ENCODE measurements around the gene EIF6.
"Not testable (repeated sequence)": the region's sequence is repeated elsewhere in the genome, so short reads cannot be mapped to it uniquely, and the experiment has no call there.

The EIF6 gene

DNA sequence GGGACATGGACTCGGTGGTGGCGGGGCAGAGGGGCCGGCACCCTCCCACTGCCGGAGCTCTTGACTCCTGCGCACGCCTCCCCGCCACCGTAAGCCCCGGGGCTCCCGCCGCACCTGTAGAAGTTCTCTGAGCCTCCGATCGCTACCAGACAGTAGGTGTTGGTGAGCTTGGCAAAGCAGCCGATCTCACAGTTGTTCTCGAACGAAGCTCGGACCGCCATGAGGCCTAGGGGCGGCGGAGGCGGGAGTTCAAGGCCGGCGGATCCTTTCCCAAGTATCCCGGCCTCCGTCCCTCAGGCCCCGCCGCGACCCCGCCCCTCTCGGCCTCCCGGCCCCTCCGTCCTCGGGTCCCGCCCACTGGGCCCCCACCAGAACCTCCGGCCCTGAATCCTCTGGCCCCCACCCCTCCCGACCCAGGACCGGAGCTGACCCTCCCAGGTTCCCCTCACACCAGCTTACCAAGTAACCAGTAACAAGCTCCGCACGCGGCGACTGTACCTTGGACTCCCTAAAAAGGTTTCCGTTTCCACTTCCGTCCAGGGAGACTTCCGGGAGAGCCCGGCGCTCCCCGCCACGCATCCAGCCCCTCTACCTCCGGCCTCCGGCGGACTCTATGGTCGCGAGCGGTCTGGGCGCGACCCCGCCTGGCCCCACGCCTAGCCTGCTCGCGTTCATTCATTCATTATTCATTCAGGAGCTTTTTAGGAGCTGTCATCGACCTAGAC lies at the start of gene EIF6:
Gene EIF6, minus strand, starts transcription at position 506 of the 725 bp plus-strand sequence. Its CDS starts 285 bp downstream, at position 221.
- DNase-seq, result peak; percentile 67

DNA sequence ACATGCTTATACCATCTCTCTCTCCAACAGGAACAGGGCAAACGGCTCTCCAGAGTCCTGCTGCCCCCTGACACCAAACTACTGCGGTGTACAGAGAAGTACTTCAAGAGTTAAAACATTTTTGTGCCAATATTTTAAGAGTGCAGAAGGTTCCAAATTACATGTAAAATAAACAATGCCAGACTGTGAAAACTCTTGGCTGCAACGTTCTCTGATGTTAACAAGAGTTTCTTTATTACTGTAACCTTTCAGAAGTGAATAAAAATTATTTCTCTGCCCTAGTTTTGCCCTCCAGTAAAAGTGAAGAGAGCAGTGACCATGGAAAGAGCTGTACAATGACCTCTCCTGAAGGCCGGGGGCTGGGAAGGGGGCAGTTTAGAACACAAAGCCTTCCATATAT lies 49.0 kb upstream of the EIF6 start:
- no peak for DNase-seq

GRCh38 chr20:35332540-35333200 lies 48.1 kb upstream of the EIF6 start:
- DNase-seq, result no peak

DNA sequence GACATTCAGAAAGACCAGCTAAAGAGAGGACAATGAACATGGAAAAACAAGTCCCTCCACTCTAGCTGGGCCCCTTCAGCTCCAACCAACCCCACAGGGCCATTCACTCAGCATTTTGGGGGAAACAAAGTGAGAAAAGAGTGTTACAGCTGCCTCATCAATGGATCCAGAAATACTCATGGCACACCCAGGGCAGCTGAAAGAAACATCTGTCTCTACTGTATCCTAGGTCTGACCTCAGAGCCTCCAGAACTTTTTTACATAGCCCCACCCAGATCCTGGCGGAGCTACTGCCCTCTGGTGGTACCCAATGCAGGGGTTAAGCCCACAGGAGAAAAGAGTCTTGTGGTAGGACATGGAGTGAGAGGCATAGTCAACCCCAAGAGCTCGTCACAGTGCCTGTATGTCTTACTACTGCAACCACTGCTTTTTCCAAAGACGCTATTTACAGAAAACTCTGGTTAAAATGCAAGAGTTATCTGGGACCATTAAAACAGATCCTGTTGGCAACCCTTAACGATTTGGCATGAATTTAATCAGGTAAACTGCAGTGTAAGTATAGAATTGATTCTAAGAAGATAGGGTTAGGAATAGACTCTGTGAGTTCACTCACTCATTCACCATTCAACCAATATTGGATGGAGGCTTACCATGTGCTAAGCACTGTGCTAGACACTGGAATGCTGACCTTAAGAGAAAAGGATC lies 45.0 kb upstream of the EIF6 start:
- no peak for DNase-seq

DNA sequence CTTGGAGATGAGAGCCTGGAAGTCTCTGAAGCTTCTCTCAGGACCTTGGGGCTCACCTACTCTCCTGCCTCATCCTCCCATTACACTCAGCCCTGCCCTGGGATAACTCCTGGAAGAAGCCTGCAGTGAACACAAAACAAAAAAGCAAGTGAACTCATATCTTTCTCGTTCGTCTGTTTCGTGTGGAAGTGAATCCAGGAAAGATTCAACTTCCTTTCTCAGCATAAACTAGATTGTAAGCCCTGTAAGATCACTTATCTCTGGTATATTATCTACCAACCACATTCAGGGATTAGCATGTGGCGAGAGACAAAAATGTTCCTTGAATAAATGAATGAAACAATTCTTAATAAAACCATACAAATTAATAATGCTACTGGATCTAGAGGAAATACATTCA lies 44.1 kb upstream of the EIF6 start:
- DNase-seq, result no peak

DNA sequence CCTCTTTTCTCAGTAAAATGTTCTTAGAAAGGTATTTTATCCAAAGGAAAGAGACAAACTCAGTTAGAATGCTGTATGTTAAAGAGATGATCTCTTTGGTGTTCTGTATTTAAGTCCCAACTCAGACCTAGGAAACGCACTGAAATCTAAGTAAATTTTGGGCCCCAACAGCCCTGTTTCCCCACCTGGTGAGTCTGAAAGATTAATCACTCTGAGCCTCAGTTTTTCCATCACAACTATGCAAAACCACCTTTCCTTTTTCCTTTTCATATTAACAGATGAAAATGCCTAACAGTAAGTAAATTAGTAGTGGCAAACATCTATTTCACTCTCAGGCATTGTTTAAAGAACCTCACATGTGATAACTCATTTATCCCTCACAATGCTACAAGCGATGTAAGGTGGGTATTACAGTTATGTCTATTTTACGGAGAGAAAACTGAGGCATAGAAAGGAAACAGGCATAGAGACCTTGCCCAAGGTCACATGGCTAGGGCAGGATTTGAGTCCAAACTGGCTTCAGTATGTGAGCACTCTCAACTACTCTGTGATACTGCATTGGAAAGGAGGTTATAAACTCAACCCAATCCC lies 43.6 kb upstream of the EIF6 start:
- DNase-seq, result no peak

- no peak for DNase-seq
Observed at GRCh38 chr20:35327074-35327976, 42.8 kb upstream of the EIF6 start.

- no peak for DNase-seq
Observed at GRCh38 chr20:35326740-35327073, 42.1 kb upstream of the EIF6 start.

- DNase-seq, result no peak
Observed at GRCh38 chr20:35326021-35326739, 41.6 kb upstream of the EIF6 start.

DNA sequence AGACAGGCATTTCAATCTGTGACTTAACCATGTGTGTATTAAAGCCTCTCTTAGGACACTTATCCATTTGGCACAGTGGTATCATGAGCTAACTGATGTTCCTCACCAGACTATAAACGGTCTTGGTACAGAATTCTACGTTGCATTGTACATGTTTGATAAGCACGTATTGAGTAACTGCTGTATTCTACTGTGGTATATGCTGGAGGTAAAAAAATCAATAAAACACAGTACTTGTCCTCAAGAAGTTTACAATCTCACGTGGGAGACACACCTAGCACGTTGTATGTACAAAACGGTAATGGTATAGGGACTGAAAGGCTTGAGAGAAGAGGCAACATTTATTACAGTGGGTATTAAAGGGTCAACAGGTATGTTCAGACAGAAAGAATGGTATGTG lies 40.8 kb upstream of the EIF6 start:
- no peak for DNase-seq

GRCh38 chr20:35320396-35321126 lies 36.0 kb upstream of the EIF6 start:
- no peak for DNase-seq

GRCh38 chr20:35319871-35320197 lies 35.3 kb upstream of the EIF6 start:
- DNase-seq, result no peak

DNA sequence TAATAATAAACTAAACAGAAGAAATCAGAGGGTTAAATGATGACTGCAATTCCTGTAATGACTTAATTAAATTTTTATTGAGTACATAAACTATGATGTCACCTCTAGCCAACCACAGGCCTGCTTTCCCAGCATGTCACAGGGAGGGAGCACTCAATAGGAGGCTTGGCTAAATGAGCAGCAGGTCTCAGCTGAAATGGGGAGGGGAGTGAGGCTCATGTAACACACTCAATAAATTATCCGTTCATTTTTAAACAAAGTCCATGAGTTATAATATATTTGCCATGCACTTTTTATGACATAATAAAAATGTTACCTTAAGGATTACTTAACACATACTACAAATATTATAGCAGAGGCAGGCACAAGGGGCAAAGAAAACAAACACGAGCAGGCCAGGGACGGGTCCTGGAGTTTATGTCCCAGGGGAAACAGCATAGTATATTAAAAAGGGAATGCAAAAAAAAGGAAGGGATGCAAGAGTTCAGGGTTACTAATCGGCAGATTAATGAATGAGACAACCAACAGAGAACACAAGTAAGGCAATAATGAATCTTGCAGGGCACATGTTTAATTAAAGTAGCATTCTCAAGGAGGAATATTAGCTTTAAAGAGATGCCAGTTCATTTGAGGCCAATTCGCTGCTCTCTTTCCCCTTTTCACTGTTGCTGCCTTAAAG lies 34.8 kb upstream of the EIF6 start:
- no peak for DNase-seq

DNA sequence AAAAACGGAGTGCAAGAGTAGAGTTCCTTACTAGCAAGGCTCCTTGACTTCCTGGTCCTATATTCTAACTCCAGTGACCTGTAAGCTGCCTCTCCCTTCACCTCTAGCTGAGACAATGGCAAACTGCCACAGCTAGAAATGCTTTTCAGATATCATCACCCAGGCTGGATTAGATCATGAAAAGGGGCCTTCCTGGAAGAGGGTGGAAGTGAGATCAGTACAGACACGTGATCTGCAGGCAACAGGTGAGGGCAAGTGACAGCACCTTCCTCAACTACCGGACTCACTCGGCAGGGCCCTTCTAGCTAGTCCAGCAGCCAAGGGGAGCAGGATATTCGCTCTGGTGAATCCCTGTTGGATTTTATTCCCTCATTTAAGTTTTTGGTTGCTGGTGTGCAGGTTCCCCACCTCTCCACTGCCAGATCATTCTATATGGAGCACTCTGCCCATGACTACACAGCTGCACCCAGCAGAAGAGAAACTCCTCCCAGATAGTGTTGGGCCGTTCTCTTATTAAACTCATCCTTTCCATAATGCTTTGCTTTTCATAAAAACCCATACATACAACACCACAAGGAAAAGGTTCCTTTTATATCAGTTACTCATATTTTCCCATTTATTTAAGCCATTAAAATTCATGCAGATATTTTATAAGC lies 34.1 kb upstream of the EIF6 start:
- DNase-seq, result no peak

- DNase-seq, result no peak
Observed at GRCh38 chr20:35317416-35318210, 33.0 kb upstream of the EIF6 start.

DNA sequence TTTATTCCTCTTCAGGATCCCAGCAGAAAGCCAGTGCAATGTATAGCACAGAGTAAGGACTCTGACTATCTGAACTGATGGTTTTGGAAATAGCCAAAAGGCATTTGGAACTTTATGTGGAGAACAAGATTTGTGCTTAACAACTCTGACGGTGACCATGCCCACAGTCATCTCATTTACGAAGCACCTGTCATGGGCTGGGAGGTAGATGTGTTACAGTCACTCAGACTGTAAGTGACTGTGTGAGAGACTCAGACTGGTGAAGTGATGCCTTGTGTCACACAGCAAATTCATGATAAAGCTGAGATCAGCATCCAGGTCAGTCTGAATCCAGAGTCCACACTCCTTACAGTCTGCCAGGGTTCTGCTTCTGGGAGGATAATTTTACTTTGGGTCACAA lies 31.5 kb upstream of the EIF6 start:
- no peak for DNase-seq

DNA sequence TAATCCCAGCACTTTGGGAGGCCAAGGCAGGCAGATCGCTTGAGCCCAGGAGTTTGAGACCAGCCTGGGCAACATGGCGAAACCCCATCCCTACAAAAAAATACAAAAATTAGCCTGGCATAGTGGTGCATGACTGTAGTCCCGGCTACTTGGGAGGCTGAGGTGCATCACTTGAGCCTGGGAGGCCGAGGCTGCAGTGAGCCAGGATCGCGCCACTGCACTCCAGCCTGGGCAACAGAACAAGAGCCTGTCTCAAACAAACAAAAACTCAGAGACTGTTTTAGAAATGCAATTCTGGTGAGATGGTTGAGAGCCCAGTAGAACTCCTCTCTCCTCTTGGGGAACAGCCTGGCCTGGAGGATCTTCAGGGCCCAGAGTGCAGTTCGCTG lies 31.1 kb upstream of the EIF6 start:
- not testable (repeated sequence) for DNase-seq

DNA sequence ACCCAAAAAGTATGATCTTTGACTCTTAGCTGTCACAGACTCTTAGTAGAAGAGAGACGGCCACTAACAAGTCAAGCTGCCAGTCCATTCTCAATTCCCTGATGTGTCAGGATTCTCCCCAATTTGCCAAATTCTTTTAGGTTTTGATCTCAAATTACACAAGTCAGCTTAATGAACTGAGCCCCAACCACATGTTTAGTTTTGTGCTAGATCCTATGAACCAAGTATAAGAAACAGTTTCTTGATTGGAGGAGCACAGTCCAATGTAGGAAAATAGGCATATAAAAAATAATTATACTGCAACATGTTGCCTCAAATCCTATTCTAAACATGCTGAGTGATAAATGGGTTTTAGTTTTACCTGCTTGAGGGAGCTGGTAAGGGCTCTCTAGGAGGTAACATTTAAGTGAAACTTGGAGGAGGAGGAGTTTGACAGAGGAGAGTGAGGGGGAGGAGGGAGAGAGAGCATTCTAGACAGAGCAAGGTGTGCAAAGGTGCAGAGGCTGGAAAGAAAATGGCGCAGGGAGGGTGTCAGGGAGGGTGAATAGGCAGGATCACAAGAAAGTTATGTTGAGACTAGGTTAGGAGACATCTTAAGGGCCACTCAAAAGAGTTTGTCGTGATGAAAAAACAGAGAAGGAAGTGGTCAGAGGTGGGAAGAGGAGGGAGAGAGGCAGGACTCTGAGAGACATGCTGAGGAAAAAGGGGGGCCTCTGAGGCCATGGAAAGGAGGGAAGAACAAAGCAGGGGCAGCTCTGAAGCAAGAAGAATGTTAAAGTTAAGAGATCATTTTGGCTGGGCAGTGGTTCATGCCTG lies 30.5 kb upstream of the EIF6 start:
- no peak for DNase-seq

DNA sequence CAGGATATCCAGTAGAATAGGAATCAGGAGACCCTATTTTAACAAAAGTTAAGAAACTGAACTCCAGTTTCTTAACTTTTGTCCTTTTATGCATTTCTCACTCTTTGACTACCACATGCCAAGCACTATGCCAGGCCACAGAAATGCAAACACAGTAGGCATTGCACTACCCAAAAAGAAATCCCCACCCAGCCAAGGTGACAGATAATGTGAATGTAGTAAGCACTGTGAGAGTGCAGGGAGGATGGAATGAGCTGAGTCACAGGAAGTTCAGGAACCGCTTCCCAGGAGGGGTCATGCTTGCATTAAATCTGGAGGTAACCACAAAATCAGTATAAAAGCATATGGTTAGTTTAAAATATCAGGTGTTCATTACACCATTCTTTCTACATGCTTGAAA lies 27.7 kb upstream of the EIF6 start:
- no peak for DNase-seq

All from NCI-H1048 (cell line).